ENCODE measurements around the gene GYG1. TPM values are rescaled to one million over a fixed set of nuclear protein-coding genes. Genes with fewer than 3 reads are reported as not detected.

The GYG1 gene
- total RNA-seq, 1 donor, result 43.6 TPM

DNA sequence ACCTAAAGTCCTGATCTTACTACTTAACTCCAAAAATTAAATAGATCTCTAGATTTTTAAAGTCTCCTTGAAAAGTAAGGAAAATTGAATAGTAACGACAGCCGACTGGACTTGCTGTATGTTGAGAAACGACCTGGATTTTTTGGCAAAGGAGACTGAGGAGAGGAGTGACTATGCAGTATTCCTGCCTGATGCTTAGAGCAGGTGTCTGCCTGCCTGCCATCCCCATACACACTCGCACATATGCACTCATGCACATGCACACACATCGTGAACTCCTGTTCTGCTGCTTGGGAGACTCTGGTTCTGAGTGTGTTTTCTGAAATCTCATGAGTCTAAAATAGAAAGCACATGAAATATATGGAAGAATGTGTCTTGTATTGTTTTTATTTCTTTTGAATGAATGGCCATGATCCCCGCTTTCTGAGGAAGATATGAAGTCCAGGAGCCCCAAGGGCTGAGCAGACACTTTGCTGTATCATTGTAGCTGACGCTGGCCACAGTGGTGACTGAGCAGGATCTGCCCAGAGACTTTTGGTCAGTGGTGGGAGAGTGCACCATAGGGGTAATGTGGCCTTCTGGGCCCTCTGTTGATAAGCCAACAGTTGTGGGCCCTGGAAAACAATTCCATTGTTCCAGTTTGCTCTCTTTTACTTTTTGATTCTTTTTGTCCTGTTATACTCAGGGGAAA is 16.4 kb downstream of the GYG1 start:
- no peak for DNase-seq (ENCODE audit: low read depth)
- TF ChIP-seq CTCF (IDR thresholded peaks at IDR 0.05; ENCODE audit: insufficient read depth, low read depth, low read length), result no peak
- H3K4me3 ChIP-seq (ENCODE audit: low read depth, low read length), result no peak overlapping the region

GRCh38 chr3:149009732-149010131 is 18.4 kb downstream of the GYG1 start:
- no peak for TF ChIP-seq CTCF (IDR thresholded peaks at IDR 0.05; ENCODE audit: insufficient read depth, low read depth, low read length)
- no peak overlapping the region for H3K4me3 ChIP-seq (ENCODE audit: low read depth, low read length)
- DNase-seq (ENCODE audit: low read depth), result no peak

DNA sequence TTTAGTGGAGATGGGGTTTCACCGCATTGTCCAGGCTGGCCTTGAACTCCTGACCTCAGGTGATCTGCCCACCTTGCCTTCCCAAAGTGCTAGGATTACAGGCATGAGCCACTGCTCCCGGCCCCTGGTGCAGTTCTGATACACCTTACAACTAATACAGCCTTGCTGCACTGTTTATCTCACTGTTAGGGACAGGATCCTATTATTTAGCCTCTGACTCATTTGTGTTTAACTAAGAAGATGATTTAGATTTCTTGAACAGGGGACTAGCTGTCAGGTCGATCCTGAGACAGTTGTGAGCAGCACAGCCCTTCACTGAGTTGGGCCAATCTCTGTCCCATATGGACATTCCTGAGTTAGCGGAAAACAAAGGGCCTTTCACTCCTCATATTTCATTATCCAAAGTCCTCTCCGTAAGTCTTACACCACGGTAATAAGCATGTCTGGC is 19.2 kb downstream of the GYG1 start:
- DNase-seq (ENCODE audit: low read depth), result no peak

GRCh38 chr3:149010966-149011365 is 19.6 kb downstream of the GYG1 start:
- no peak overlapping the region for H3K4me3 ChIP-seq (ENCODE audit: low read depth, low read length)
- TF ChIP-seq CTCF (IDR thresholded peaks at IDR 0.05; ENCODE audit: insufficient read depth, low read depth, low read length), result no peak
- DNase-seq (ENCODE audit: low read depth), result no peak

More for the DNA sequence above, 19.2 kb downstream of the GYG1 start:
- TF ChIP-seq CTCF (IDR thresholded peaks at IDR 0.05; ENCODE audit: insufficient read depth, low read depth, low read length), result no peak
- H3K4me3 ChIP-seq (ENCODE audit: low read depth, low read length), result no peak overlapping the region

- TF ChIP-seq CTCF (IDR thresholded peaks at IDR 0.05; ENCODE audit: insufficient read depth, low read depth, low read length), result no peak
- DNase-seq (ENCODE audit: low read depth), result no peak
- no peak overlapping the region for H3K4me3 ChIP-seq (ENCODE audit: low read depth, low read length)
These were observed 20.3 kb downstream of the GYG1 start for GRCh38 chr3:149011676-149012075.

DNA sequence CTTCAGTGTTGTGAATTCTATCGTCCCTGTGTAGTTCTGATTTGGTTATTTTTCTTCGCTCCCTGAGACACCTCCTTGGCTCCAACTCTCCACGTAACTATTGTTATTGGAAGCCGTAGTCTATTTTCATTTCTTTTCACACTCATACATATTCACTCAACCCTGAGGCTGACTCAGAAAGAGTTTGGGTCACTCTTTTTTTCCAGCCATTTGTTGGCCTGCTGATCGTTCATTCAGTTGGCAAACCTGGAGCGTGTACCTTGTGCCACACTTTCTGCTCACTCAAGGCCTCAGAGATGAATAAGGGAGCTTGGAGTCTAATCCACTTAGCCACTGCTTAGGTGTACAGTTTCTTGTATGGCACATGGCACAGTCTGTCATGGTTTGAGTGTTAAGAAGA is 22.4 kb downstream of the GYG1 start:
- no peak for TF ChIP-seq CTCF (IDR thresholded peaks at IDR 0.05; ENCODE audit: insufficient read depth, low read depth, low read length)
- DNase-seq (ENCODE audit: low read depth), result no peak

DNA sequence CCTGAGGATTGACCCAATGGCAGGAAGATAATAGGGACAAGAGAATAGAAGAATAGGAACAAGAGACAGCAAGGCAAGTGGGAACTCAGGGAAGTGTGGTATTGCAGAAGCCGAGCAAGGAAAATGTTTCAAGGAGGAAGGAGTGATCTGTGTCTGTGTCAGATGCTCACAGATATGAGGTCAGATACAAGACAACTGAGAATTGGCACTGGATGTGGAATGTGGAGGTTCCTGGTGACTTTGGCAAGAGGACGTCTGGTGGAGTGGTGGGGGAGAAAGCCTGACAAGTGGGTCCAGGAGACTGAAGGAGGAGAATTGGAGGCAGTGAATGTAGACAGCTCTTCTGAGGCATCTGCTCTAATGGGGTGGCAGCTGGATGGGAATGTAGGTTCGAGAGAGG is 24.1 kb downstream of the GYG1 start:
- no peak for DNase-seq (ENCODE audit: low read depth)
- TF ChIP-seq CTCF (IDR thresholded peaks at IDR 0.05; ENCODE audit: insufficient read depth, low read depth, low read length), result no peak

More for the DNA sequence above, 22.4 kb downstream of the GYG1 start:
- no peak overlapping the region for H3K4me3 ChIP-seq (ENCODE audit: low read depth, low read length)

More for the DNA sequence above, 24.1 kb downstream of the GYG1 start:
- no peak overlapping the region for H3K4me3 ChIP-seq (ENCODE audit: low read depth, low read length)
